ENCODE results near the gene GTPBP2.
"Not testable (repeated sequence)": the region's sequence is repeated elsewhere in the genome, so short reads cannot be mapped to it uniquely, and the experiment has no call there.

Gene GTPBP2

GRCh38 chr6:43625393-43625992 is 3.6 kb downstream of the GTPBP2 start:
- no peak for FAIRE-seq

GRCh38 chr6:43624786-43625288 is 4.2 kb downstream of the GTPBP2 start:
- no peak for DNase-seq (ENCODE audit: extremely low spot score, insufficient read length, low read depth)
- FAIRE-seq, result no peak

More at GRCh38 chr6:43625393-43625992, 3.6 kb downstream of the GTPBP2 start:
- no peak for DNase-seq (ENCODE audit: extremely low spot score, insufficient read length, low read depth)

- FAIRE-seq (no peak), DNase-seq (ENCODE audit: extremely low spot score, insufficient read length, low read depth) (no peak)
Measured at GRCh38 chr6:43623880-43624785, 4.9 kb downstream of the GTPBP2 start.

GRCh38 chr6:43622541-43622940 is 6.5 kb downstream of the GTPBP2 start:
- no peak for FAIRE-seq
- DNase-seq (ENCODE audit: extremely low spot score, insufficient read length, low read depth), result no peak

- FAIRE-seq (no peak), DNase-seq (ENCODE audit: extremely low spot score, insufficient read length, low read depth) (no peak)
Measured at GRCh38 chr6:43621836-43622180, 7.3 kb downstream of the GTPBP2 start.

GRCh38 chr6:43621078-43621835 is 7.8 kb downstream of the GTPBP2 start:
- DNase-seq (ENCODE audit: extremely low spot score, insufficient read length, low read depth) (no peak), FAIRE-seq (no peak)

- no peak for DNase-seq (ENCODE audit: extremely low spot score, insufficient read length, low read depth)
- FAIRE-seq, result no peak
Measured at GRCh38 chr6:43616725-43617472, 12.2 kb downstream of the GTPBP2 start.

GRCh38 chr6:43614396-43614730 is 14.7 kb downstream of the GTPBP2 start:
- no peak for DNase-seq (ENCODE audit: extremely low spot score, insufficient read length, low read depth)
- no peak for FAIRE-seq

GRCh38 chr6:43613721-43614395 is 15.2 kb downstream of the GTPBP2 start:
- no peak for DNase-seq (ENCODE audit: extremely low spot score, insufficient read length, low read depth)
- no peak for FAIRE-seq

GRCh38 chr6:43610431-43610830 is 18.6 kb downstream of the GTPBP2 start:
- no peak for FAIRE-seq
- DNase-seq (ENCODE audit: extremely low spot score, insufficient read length, low read depth), result no peak

GRCh38 chr6:43609402-43609801 is 19.7 kb downstream of the GTPBP2 start:
- FAIRE-seq (no peak), DNase-seq (ENCODE audit: extremely low spot score, insufficient read length, low read depth) (no peak)

- FAIRE-seq, result no peak
- no peak for DNase-seq (ENCODE audit: extremely low spot score, insufficient read length, low read depth)
Measured at GRCh38 chr6:43608807-43609206, 20.3 kb downstream of the GTPBP2 start.

- no peak for DNase-seq (ENCODE audit: extremely low spot score, insufficient read length, low read depth)
- FAIRE-seq, result peak; percentile 74
Measured at GRCh38 chr6:43608310-43608763, 20.7 kb downstream of the GTPBP2 start.

GRCh38 chr6:43606019-43606418 is 23.0 kb downstream of the GTPBP2 start:
- no peak for FAIRE-seq
- no peak for DNase-seq (ENCODE audit: extremely low spot score, insufficient read length, low read depth)

GRCh38 chr6:43604174-43604573 is 24.9 kb downstream of the GTPBP2 start:
- no peak for DNase-seq (ENCODE audit: extremely low spot score, insufficient read length, low read depth)
- no peak for FAIRE-seq

GRCh38 chr6:43600595-43600994 is 28.5 kb downstream of the GTPBP2 start:
- FAIRE-seq (no peak), DNase-seq (ENCODE audit: extremely low spot score, insufficient read length, low read depth) (no peak)

GRCh38 chr6:43593938-43594337 is 35.1 kb downstream of the GTPBP2 start:
- FAIRE-seq, result no peak

GRCh38 chr6:43589564-43589963 is 39.5 kb downstream of the GTPBP2 start:
- FAIRE-seq; DNase-seq (ENCODE audit: extremely low spot score, insufficient read length, low read depth): not testable (repeated sequence)

More at GRCh38 chr6:43593938-43594337, 35.1 kb downstream of the GTPBP2 start:
- no peak for DNase-seq (ENCODE audit: extremely low spot score, insufficient read length, low read depth)

GRCh38 chr6:43588194-43588593 is 40.9 kb downstream of the GTPBP2 start:
- FAIRE-seq (no peak), DNase-seq (ENCODE audit: extremely low spot score, insufficient read length, low read depth) (no peak)
